Glutamatergic neuron (in vitro differentiated cells): Measurements from ENCODE around the gene ICAM5. TPM values are rescaled to one million over a fixed set of nuclear protein-coding genes. Genes with fewer than 3 reads are reported as not detected.

ENCODE experiments used
- DNase-seq: peaks from one replicate; pipeline ENCODE4 v3.0.0; 2022
- H3K27ac Mint-ChIP-seq: one replicate; pipeline ENCODE4 v1.8.0; 2020; ENCODE audit warnings: mild to moderate bottlenecking, mixed read lengths, inconsistent platforms; ENCODE audit not compliant: unreplicated experiment
- H3K27me3 Mint-ChIP-seq: one replicate; pipeline ENCODE4 v1.8.0; 2020; ENCODE audit warnings: mild to moderate bottlenecking, moderate library complexity, mixed read lengths, inconsistent platforms; ENCODE audit not compliant: unreplicated experiment
- H3K36me3 Mint-ChIP-seq: one replicate; pipeline ENCODE4 v1.8.0; 2020; ENCODE audit warnings: mild to moderate bottlenecking, mixed read lengths, inconsistent platforms; ENCODE audit not compliant: unreplicated experiment
- H3K4me1 Mint-ChIP-seq: one replicate; pipeline ENCODE4 v1.8.0; 2020; ENCODE audit warnings: mild to moderate bottlenecking, low read depth, mixed read lengths, inconsistent platforms; ENCODE audit not compliant: unreplicated experiment
- H3K4me3 Mint-ChIP-seq: one replicate; pipeline ENCODE4 v1.8.0; 2020; ENCODE audit warnings: mild to moderate bottlenecking, mixed read lengths, inconsistent platforms; ENCODE audit not compliant: unreplicated experiment
- H3K9me3 Mint-ChIP-seq: one replicate; pipeline ENCODE4 v1.8.0; 2020; ENCODE audit warnings: mild to moderate bottlenecking, moderate library complexity, mixed read lengths, inconsistent platforms; ENCODE audit not compliant: unreplicated experiment
- CTCF ChIP-seq: fragments of 200-600 bp; sonication (generic); IDR thresholded peaks from one replicate; pipeline ENCODE4 v1.5.0; 2021; ENCODE audit not compliant: partially characterized antibody, unreplicated experiment
- total RNA-seq: library from RNA; stranded (reverse); fragmentation: NEBNext Ultra II Directional; extraction: Animal tissue kit (Norgen Biotek cat#: 25700); gene quantifications from one replicate; pipeline ENCODE4 v1.2.1, GENCODE V29; 2021; ENCODE audit not compliant: unreplicated experiment

Gene ICAM5
- total RNA-seq, 1 donor from 2014 or later = 3.6 TPM

DNA sequence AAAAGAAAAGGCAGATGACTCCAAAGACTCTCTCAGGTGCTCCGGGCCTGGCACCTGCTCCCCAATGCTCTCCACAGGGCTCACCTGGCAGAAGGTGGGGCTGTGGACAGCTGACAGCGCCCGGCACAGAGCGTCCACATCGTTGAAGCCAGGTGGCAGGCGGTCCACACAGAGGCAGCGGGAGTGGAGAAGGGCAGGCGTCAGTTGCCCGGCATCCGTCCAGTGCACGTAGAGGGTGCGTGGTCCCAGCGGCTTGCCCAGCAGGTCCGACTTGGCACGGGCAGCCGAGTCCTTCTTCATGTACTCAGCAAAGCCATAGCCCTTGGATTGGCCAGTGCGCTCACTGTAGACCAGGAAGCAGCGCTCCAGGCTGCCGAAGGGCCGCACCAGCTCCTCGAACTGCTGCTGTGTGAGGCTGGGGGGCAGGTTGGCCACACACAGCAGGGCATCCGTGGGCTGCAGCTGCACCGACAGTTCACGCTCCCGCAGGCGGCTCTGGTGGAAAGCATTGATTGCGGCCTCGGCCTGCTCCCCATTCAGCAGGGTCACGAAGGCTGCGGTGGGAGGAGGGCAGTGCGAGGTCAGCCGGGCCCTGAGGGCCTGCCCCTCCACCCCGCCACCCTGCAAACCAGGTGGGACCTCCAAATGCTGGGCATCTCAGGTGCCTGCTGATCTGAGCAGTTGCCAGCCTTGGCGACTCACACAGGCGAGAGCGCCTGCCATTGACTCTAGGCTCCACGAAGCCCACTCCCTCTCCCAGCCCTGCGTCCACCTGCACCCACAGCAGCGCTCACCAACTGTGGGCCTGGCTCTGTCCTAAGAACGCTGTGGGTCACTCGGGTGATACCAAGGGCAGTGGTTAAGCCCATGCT is 39.0 kb downstream of the ICAM5 start:
- no peak for DNase-seq
- no peak for TF ChIP-seq CTCF
- no peak overlapping the region for H3K27ac Mint-ChIP-seq
- peaks cover 2% of the 10 kb centered on the region for H3K9me3 Mint-ChIP-seq
- peaks cover 5% of the 10 kb centered on the region for H3K27me3 Mint-ChIP-seq
- peaks cover 6% of the 10 kb centered on the region for H3K4me1 Mint-ChIP-seq
- no peaks in the 10 kb centered on the region for H3K36me3 Mint-ChIP-seq
- H3K4me3 Mint-ChIP-seq = no peak overlapping the region

DNA sequence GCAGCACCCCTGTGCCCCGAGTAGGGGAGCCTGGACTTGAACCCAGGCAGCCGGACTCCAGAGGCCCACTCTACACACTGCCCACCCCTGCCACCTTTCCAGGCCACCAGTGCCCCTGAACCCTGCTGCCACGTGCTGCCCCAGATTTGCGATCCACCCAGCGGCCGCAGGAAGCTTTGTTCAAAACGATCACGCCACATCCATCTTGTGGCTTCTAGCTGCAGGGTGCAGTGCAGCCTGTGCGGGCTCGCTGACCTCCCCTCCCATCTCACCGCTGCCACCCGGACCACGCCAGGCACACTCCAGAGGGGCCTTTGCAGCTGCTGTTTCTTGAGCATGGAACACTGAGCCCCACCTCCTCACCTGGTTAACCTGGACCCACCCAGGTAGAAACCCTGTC is 39.8 kb downstream of the ICAM5 start:
- no peaks in the 10 kb centered on the region for H3K36me3 Mint-ChIP-seq

GRCh38 chr19:10332158-10332964 is 42.6 kb downstream of the ICAM5 start:
- peak overlapping the region; percentile 93 for H3K4me3 Mint-ChIP-seq
- DNase-seq = no peak
- peaks cover 4% of the 10 kb centered on the region for H3K9me3 Mint-ChIP-seq

More for the DNA sequence above, 39.8 kb downstream of the ICAM5 start:
- DNase-seq = no peak
- H3K4me3 Mint-ChIP-seq = no peak overlapping the region
- peaks cover 4% of the 10 kb centered on the region for H3K9me3 Mint-ChIP-seq
- no peak for TF ChIP-seq CTCF
- no peak overlapping the region for H3K27ac Mint-ChIP-seq
- peaks cover 5% of the 10 kb centered on the region for H3K27me3 Mint-ChIP-seq
- peaks cover 7% of the 10 kb centered on the region for H3K4me1 Mint-ChIP-seq

DNA sequence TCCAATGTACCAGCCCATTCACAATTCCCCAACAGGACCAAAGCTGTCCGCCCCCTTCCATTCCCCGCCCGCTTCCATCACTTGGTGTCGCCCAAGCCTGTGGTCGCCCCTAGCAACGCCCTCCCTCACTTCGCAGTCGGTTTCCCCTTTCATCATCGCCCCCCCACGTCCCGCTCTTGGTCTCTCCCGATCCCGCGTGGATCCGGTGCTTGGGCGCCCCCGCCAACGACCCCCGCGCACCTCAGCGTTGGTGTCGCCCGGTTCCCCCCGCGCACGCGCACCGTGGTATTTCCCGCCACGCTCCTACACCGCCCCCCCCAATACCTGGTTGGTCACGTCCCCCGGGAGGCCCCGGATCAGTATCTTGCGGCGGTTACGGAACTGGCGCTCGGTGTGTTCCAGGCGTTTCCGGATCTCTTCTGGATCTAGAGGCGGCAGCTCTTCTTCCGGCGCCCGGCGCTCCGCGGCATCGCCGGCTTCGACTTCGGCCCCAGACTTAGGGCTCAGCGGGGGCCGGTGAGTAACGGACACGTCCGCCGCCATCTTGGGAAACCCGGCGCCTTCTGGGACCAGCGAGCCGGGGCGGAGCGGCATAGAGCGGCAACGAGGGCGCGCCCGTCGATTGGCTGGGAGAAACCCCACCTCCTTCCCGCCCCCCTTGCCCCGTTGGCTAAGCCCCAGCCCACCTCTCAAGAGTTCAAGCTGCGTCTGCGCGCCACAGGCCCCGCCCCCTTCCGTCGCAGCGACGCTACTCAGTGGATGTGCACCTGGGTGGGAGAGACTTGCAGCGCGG is 43.4 kb downstream of the ICAM5 start, which contains the start of gene RAVER1:
RAVER1 (minus strand) TSS at position 565 of the 793 bp plus-strand sequence; CDS start at position 543, 22 bp downstream.
- peak within 1 kb of the TSS; percentile 87 for H3K27ac Mint-ChIP-seq
- H3K4me3 Mint-ChIP-seq = peak within 1 kb of the TSS; percentile 93
- H3K9me3 Mint-ChIP-seq = peaks cover 4% of the 10 kb centered on the region
- no peaks in the 10 kb centered on the region for H3K36me3 Mint-ChIP-seq
- peaks cover 5% of the 10 kb centered on the region for H3K27me3 Mint-ChIP-seq
- DNase-seq = peak; percentile 98
- TF ChIP-seq CTCF = no peak
- peaks cover 7% of the 10 kb centered on the region for H3K4me1 Mint-ChIP-seq

More at GRCh38 chr19:10332158-10332964, 42.6 kb downstream of the ICAM5 start:
- no peak for TF ChIP-seq CTCF
- H3K27ac Mint-ChIP-seq = peak overlapping the region; percentile 87
- no peaks in the 10 kb centered on the region for H3K36me3 Mint-ChIP-seq
- H3K27me3 Mint-ChIP-seq = peaks cover 5% of the 10 kb centered on the region
- peaks cover 7% of the 10 kb centered on the region for H3K4me1 Mint-ChIP-seq
